ENCODE measurements around the gene OR9Q1.

- TF ChIP-seq CTCF (conservative IDR thresholded peaks at IDR 0.05; ENCODE audit: low read depth in 2 of 2), result no peak
- TF ChIP-seq EZH2 (IDR thresholded peaks at IDR 0.05; ENCODE audit: low read depth, unreplicated experiment), result no peak
- peak; percentile 52 for TF ChIP-seq REST (IDR thresholded peaks at IDR 0.05; ENCODE audit: unreplicated experiment)
- TF ChIP-seq POLR2AphosphoS5 (IDR thresholded peaks at IDR 0.05; ENCODE audit: low read depth), result no peak
- no peak for TF ChIP-seq CREB1 (CRISPR knock-in tag; IDR thresholded peaks at IDR 0.05; ENCODE audit: low read depth)
- no peak for TF ChIP-seq EZH2phosphoT487 (IDR thresholded peaks at IDR 0.05; ENCODE audit: unreplicated experiment)
- no peak for TF ChIP-seq ZNF114 (CRISPR knock-in tag; IDR thresholded peaks at IDR 0.05)
- no peak for TF ChIP-seq JUNB (IDR thresholded peaks at IDR 0.05; ENCODE audit: unreplicated experiment)
Observed at GRCh38 chr11:58125469-58125868, 101.8 kb downstream of the OR9Q1 start, which contains the start of gene OR9I1.

Measured in GM23338 (cell line).